GM21515 (cell line): Measurements from ENCODE around the gene OR4D1.
"Not testable (repeated sequence)": the region's sequence is repeated elsewhere in the genome, so short reads cannot be mapped to it uniquely, and the experiment has no call there.

Source experiments
- ATAC-seq: cut with Tn5 transposase; IDR thresholded peaks from one replicate; pipeline ENCODE4 v1.9.1; 2021; ENCODE audit not compliant: unreplicated experiment

Gene OR4D1

DNA sequence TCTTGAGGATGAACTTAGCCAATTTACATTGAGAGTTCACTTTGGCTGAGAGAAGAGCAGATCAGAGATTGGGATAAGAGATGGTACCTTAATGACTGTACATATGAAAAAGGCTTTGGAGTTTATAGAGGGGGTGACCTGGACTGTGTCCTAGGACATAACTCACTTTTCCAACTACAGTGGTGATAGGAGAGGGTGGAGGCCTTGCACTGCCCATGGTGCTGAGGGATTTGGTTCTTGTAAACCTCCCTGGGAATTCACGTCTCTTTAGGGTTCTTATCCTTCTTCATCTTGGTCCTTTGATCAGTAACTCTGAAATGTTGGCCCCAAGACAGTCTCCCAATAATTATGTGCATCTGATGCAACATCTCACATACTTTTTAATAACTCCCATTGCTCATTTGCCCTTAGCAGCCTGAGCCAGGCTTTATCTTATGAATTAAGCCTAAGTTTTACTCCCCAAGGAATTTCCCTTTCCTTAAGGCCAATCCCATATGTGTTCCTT, at the start of gene OR4D1:
Gene OR4D1, plus strand, starts transcription at position 455 of the 505 bp plus-strand sequence. CDS start 6,770 bp downstream, outside the sequence.
- ATAC-seq: no peak

DNA sequence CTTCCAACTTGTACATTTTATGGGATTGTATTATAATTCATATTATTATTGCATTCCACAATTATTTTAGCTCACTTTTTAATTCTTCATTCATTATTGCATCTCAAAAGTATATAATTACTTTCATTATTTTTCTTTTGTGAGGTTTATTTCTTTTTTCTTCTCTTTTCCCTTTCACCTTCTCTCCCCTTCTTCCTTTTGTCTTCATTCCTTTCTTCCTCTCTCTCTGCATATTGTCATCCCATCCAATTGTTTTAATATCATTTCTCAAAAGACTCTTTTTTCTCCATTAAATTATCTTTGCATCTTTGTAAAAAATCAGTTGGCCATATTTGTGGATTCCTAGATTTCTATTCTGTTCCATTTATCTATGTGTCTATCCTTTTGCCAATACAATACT, 47.7 kb upstream of the OR4D1 start:
- ATAC-seq: no peak

DNA sequence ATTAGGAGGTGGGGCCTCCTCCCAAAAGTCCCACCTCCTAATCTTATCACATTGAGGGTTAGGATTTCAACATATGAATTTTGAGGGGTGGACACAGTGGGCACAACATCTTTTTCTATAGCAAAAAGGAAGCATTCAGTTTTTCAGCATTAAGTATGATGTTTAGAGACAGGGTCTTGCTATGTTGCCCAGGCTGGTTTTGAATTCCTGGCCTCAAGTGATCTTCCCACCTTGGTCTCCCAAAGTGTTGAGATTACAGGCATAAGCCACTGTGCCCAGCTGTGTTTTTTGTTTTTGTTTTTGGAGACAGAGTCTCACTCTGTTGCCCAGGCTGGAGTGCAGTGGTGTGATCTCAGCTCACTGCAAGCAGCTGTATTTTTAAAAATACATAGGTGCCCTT, 46.3 kb upstream of the OR4D1 start:
- ATAC-seq: not testable (repeated sequence)

DNA sequence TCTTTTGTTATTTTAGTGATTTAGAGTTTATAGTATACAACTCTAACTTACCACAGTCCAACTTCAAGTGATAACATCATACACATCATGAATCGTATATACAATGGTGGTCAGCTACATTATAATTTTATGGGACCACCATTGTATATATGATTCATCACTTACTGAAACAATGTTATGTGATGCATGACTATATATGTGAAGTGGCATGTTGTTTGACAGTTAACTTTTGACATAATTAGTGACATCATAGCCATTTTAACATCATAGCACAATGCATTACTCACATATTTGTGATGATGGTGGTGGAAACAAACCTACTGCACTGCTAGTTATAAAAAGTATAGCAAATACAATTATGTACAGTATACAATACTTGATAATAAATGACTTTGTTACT, 43.1 kb upstream of the OR4D1 start:
- no peak for ATAC-seq

DNA sequence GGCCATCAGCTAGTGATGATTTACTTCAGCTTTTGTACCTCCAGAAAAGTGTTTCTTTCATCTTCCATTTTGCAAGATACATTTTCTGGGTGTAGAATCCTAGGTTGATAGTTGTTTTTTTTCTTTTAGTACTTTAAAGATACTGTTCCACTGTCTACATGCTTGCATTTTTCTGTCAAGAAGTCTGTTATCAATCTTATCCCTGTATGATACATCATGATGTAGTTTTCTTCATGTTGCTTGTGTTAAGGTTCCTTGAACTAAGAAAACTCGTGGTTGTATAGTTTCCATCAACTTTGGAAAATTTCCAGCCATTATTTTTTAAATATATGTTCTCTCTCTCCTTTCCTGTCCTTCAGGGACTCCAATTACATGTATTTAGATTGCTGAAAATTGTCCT, 40.9 kb upstream of the OR4D1 start:
- no peak for ATAC-seq

DNA sequence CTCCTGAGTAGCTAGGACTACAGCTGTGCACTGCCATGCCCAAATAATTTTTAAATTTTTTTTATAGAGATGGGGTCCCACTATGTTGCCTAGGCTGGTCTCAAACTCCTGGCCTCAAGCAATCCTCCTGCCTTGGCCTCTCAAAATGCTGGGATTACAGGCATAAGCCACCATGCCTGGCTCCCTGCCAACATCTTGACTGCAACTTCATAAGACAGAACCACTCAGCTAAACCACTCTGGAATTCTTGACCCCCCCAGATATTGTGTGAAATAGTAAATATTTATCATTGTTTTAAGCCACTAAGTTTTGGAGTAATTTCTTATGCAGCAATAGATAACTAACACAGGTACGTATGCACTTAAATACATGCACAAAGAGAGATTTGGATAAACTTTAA, 39.0 kb upstream of the OR4D1 start:
- no peak for ATAC-seq

- ATAC-seq: no peak
Measured at GRCh38 chr17:58110012-58110411, 38.2 kb upstream of the OR4D1 start.

- ATAC-seq: no peak
Measured at GRCh38 chr17:58111676-58112075, 36.5 kb upstream of the OR4D1 start.

GRCh38 chr17:58112970-58113631, 35.1 kb upstream of the OR4D1 start:
- no peak for ATAC-seq

GRCh38 chr17:58113947-58114346, 34.2 kb upstream of the OR4D1 start:
- ATAC-seq: no peak

DNA sequence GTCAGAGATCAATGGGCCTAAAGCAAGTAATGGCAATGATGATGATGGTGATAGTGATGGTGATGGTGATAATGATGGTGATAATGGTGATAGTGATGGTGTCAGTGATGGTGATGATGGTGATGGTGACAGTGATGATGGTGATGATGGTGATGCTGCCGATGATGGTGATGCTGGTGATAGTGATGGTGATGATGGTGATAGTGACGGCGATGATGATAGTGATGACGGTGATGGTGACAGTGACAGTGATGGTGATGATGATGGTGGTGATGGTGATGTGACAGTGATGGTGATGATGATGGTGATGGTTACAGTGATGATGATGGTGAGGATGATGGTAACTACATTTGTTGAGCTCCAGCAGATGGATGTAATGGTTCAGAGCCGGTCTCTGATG, 30.8 kb upstream of the OR4D1 start:
- no peak for ATAC-seq

GRCh38 chr17:58119491-58119890, 28.7 kb upstream of the OR4D1 start:
- no peak for ATAC-seq

GRCh38 chr17:58120195-58120822, 27.9 kb upstream of the OR4D1 start:
- no peak for ATAC-seq

GRCh38 chr17:58121925-58122324, 26.3 kb upstream of the OR4D1 start:
- no peak for ATAC-seq

DNA sequence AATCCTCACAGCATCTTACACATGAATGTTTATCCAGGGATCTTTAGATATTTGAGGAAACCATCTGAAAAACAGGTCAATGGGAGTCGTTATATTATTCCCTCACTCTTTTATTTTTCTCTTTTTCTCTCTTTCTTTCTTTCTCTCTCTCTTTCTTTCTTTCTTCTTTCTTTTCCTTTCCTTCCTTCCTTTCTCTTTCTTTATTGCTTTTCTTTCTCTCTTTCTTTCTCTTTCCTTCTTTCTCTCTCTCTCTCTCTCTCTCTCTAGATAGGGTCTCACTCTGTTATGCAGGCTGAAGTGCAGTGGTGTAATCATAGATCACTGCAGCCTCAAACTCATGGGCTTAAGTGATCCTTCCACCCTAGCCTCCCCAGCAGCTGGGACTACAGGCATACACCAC, 20.3 kb upstream of the OR4D1 start:
- ATAC-seq: no peak

GRCh38 chr17:58132697-58133096, 15.5 kb upstream of the OR4D1 start:
- not testable (repeated sequence) for ATAC-seq

GRCh38 chr17:58136669-58137279, 11.4 kb upstream of the OR4D1 start:
- ATAC-seq: no peak

- no peak for ATAC-seq
Measured at GRCh38 chr17:58141505-58141904, 6.7 kb upstream of the OR4D1 start.

GRCh38 chr17:58143335-58143734, 4.8 kb upstream of the OR4D1 start:
- ATAC-seq: not testable (repeated sequence)

- no peak for ATAC-seq
Measured at GRCh38 chr17:58144801-58145200, 3.4 kb upstream of the OR4D1 start.

DNA sequence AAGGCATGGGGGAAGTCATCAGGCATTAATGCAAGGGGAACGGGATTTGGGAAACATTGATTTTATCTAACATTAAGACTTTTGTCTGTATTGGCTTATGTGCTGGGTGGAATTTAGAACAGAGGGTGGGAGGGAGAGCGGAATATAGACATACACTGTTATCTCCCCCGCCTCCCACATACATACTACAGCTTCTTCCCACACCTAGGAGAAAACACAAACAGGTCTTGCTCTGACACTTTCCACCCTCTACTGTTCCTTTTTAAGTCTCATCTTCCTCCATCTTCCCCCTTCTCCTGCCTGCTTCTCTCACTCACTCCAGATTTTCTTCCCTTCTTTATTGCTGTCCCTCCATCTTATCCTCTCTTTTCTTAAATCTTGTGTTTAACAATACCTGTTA, 425 bp downstream of the OR4D1 start:
- ATAC-seq: no peak

DNA sequence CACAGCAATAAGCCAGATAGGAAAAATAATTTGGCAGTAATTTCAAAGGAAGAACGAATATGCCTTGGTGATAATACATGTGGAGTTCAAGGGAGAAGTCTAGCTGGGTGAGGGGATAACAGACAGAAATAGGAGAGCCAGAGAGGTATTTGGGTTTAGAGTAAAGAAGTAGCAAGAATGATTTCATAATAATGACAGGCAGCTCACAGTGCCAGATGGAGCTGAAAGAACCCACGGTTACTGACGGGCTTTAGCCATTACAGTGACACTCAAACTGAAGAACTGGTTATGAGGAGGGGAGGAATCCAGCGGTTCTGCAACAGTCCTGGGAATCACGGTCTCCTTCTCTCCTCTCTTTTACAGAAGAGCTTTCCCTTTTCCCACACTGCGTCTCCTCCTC, 2.2 kb downstream of the OR4D1 start:
- no peak for ATAC-seq
